ENCODE results near the gene LRRC31.

Gene LRRC31

GRCh38 chr3:169836078-169836941, 33.4 kb downstream of the LRRC31 start:
- no peak for ATAC-seq
- TF ChIP-seq CSRNP3 (CRISPR knock-in tag; IDR thresholded peaks at IDR 0.05) = no peak

- TF ChIP-seq OSR1 (CRISPR knock-in tag; IDR thresholded peaks at IDR 0.05) (no peak), BACH2 (CRISPR knock-in tag; IDR thresholded peaks at IDR 0.05; ENCODE audit: borderline replicate concordance) (no peak), TCF4 (CRISPR knock-in tag; IDR thresholded peaks at IDR 0.05; ENCODE audit: borderline replicate concordance) (no peak), SNAI2 (CRISPR knock-in tag; IDR thresholded peaks at IDR 0.05) (no peak), ZFP30 (CRISPR knock-in tag; IDR thresholded peaks at IDR 0.05) (no peak), CSDC2 (CRISPR knock-in tag; IDR thresholded peaks at IDR 0.05) (no peak), ZNF70 (CRISPR knock-in tag; IDR thresholded peaks at IDR 0.05) (no peak), CSRNP3 (CRISPR knock-in tag; IDR thresholded peaks at IDR 0.05) (no peak), TOX (CRISPR knock-in tag; IDR thresholded peaks at IDR 0.05; ENCODE audit: borderline replicate concordance) (no peak), CREB5 (CRISPR knock-in tag; IDR thresholded peaks at IDR 0.05; ENCODE audit: low read depth) (no peak), PPARA (CRISPR knock-in tag; IDR thresholded peaks at IDR 0.05; ENCODE audit: borderline replicate concordance) (no peak)
- ATAC-seq = no peak
Measured at GRCh38 chr3:169835533-169835932, 34.2 kb downstream of the LRRC31 start.

GRCh38 chr3:169827712-169828111, 42.0 kb downstream of the LRRC31 start:
- TF ChIP-seq BACH2 (CRISPR knock-in tag; IDR thresholded peaks at IDR 0.05; ENCODE audit: borderline replicate concordance) = no peak
- TF ChIP-seq ZNF565 (CRISPR knock-in tag; conservative IDR thresholded peaks at IDR 0.05; ENCODE audit: low read depth) = no peak
- TF ChIP-seq ZNF8 (CRISPR knock-in tag; IDR thresholded peaks at IDR 0.05) = no peak
- no peak for TF ChIP-seq GLIS3 (CRISPR knock-in tag; IDR thresholded peaks at IDR 0.05)
- no peak for TF ChIP-seq CSRNP3 (CRISPR knock-in tag; IDR thresholded peaks at IDR 0.05)
- TF ChIP-seq TSHZ2 (CRISPR knock-in tag; IDR thresholded peaks at IDR 0.05) = no peak
- TF ChIP-seq ZFP30 (CRISPR knock-in tag; IDR thresholded peaks at IDR 0.05) = no peak
- no peak for TF ChIP-seq ISL1 (CRISPR knock-in tag; IDR thresholded peaks at IDR 0.05)
- no peak for TF ChIP-seq ARNTL (CRISPR knock-in tag; IDR thresholded peaks at IDR 0.05; ENCODE audit: borderline replicate concordance, low read depth)
- TF ChIP-seq CREB5 (CRISPR knock-in tag; IDR thresholded peaks at IDR 0.05; ENCODE audit: low read depth) = no peak
- no peak for TF ChIP-seq ZC3H10 (CRISPR knock-in tag; IDR thresholded peaks at IDR 0.05)
- no peak for TF ChIP-seq RARB (CRISPR knock-in tag; IDR thresholded peaks at IDR 0.05)
- no peak for TF ChIP-seq TOX (CRISPR knock-in tag; IDR thresholded peaks at IDR 0.05; ENCODE audit: borderline replicate concordance)
- no peak for ATAC-seq
